ENCODE data around the gene PAX5.

PAX5 gene

GRCh38 chr9:36903541-36904435 lies 130.3 kb downstream of the PAX5 start:
- no peak for DNase-seq (ENCODE audit: low read depth in 2 of 2, low spot score in 1 of 2)

- DNase-seq (ENCODE audit: low read depth in 2 of 2, low spot score in 1 of 2), result no peak
These were observed 131.1 kb downstream of the PAX5 start for GRCh38 chr9:36902861-36903524.

GRCh38 chr9:36902080-36902716 lies 131.9 kb downstream of the PAX5 start:
- DNase-seq (ENCODE audit: low read depth in 2 of 2, low spot score in 1 of 2), result no peak

- no peak for DNase-seq (ENCODE audit: low read depth in 2 of 2, low spot score in 1 of 2)
These were observed 132.5 kb downstream of the PAX5 start for GRCh38 chr9:36901528-36901927.

GRCh38 chr9:36900856-36901220 lies 133.2 kb downstream of the PAX5 start:
- DNase-seq (ENCODE audit: low read depth in 2 of 2, low spot score in 1 of 2), result no peak

GRCh38 chr9:36900136-36900855 lies 133.8 kb downstream of the PAX5 start:
- DNase-seq (ENCODE audit: low read depth in 2 of 2, low spot score in 1 of 2), result no peak

GRCh38 chr9:36899406-36899805 lies 134.7 kb downstream of the PAX5 start:
- no peak for DNase-seq (ENCODE audit: low read depth in 2 of 2, low spot score in 1 of 2)

GRCh38 chr9:36898431-36899020 lies 135.5 kb downstream of the PAX5 start:
- DNase-seq (ENCODE audit: low read depth in 2 of 2, low spot score in 1 of 2), result no peak

GRCh38 chr9:36897478-36897877 lies 136.6 kb downstream of the PAX5 start:
- no peak for DNase-seq (ENCODE audit: low read depth in 2 of 2, low spot score in 1 of 2)

- DNase-seq (ENCODE audit: low read depth in 2 of 2, low spot score in 1 of 2), result no peak
These were observed 137.0 kb downstream of the PAX5 start for GRCh38 chr9:36897019-36897418.

GRCh38 chr9:36896296-36896695 lies 137.8 kb downstream of the PAX5 start:
- no peak for DNase-seq (ENCODE audit: low read depth in 2 of 2, low spot score in 1 of 2)

- DNase-seq (ENCODE audit: low read depth in 2 of 2, low spot score in 1 of 2), result no peak
These were observed 138.3 kb downstream of the PAX5 start for GRCh38 chr9:36895744-36896260.

- DNase-seq (ENCODE audit: low read depth in 2 of 2, low spot score in 1 of 2), result no peak
These were observed 139.3 kb downstream of the PAX5 start for GRCh38 chr9:36894695-36895310.

GRCh38 chr9:36893911-36894310 lies 140.2 kb downstream of the PAX5 start:
- DNase-seq (ENCODE audit: low read depth in 2 of 2, low spot score in 1 of 2), result no peak

- DNase-seq (ENCODE audit: low read depth in 2 of 2, low spot score in 1 of 2), result no peak
These were observed 140.9 kb downstream of the PAX5 start for GRCh38 chr9:36893184-36893583.

GRCh38 chr9:36892279-36892678 lies 141.8 kb downstream of the PAX5 start:
- no peak for DNase-seq (ENCODE audit: low read depth in 2 of 2, low spot score in 1 of 2)

- DNase-seq (ENCODE audit: low read depth in 2 of 2, low spot score in 1 of 2), result no peak
These were observed 142.7 kb downstream of the PAX5 start for GRCh38 chr9:36891341-36891811.

GRCh38 chr9:36889844-36890243 lies 144.2 kb downstream of the PAX5 start:
- DNase-seq (ENCODE audit: low read depth in 2 of 2, low spot score in 1 of 2), result no peak

- DNase-seq (ENCODE audit: low read depth in 2 of 2, low spot score in 1 of 2), result no peak
These were observed 145.5 kb downstream of the PAX5 start for GRCh38 chr9:36888551-36888950.

GRCh38 chr9:36884721-36885120 lies 149.3 kb downstream of the PAX5 start:
- no peak for DNase-seq (ENCODE audit: low read depth in 2 of 2, low spot score in 1 of 2)

Measured in stimulated activated CD8-positive, alpha-beta memory T cell treated with anti-CD3 and anti-CD28 coated beads, Interleukin-4, amount 100 ng/mL, for 1 hour (primary cell).